SU-DHL-6 (cell line): ENCODE data around the gene RASGRF2.

Experiments used
- H2AFZ ChIP-seq: fragments of 200-600 bp; sonication (generic); 2 replicates; pipeline ENCODE4 v1.6.1; 2014; ENCODE audit warnings: low read depth, mild to moderate bottlenecking, moderate library complexity, mixed read lengths, antibody characterized with exemption, low read length; ENCODE audit not compliant: severe bottlenecking
- H3F3A ChIP-seq: fragments of 200-600 bp; shearing (Covaris generic); 2 replicates; pipeline ENCODE4 v1.6.0; 2016; ENCODE audit warnings: antibody characterized with exemption, mild to moderate bottlenecking; ENCODE audit not compliant: insufficient read depth
- H3K27ac ChIP-seq: fragments of 200-600 bp; sonication (generic); 2 replicates; pipeline ENCODE4 v1.5.1; 2016; ENCODE audit warnings: low read depth, mild to moderate bottlenecking, low read length, moderate library complexity, mixed read lengths
- H3K27me3 ChIP-seq: fragments of 200-600 bp; sonication (generic), shearing (Covaris generic); 2 replicates; pipeline ENCODE4 v1.6.0; 2014; ENCODE audit warnings: mild to moderate bottlenecking, low read length
- H3K36me3 ChIP-seq: fragments of 200-600 bp; sonication (generic); 2 replicates; pipeline ENCODE4 v1.6.1; 2014; ENCODE audit warnings: mild to moderate bottlenecking, low read length, mixed read lengths
- H3K4me2 ChIP-seq: fragments of 300-600, 200-600 bp; shearing (Covaris generic), sonication (generic); 2 replicates; pipeline ENCODE4 v1.6.0; 2014; ENCODE audit warnings: low read length, low read depth, mild to moderate bottlenecking; ENCODE audit not compliant: poor library complexity, severe bottlenecking
- H3K4me3 ChIP-seq: fragments of 200-600 bp; sonication (generic); 2 replicates; pipeline ENCODE4 v1.5.1; 2014; ENCODE audit warnings: antibody characterized with exemption, low read length, mild to moderate bottlenecking, mixed read lengths; ENCODE audit not compliant: insufficient read depth, poor library complexity, severe bottlenecking
- H3K79me2 ChIP-seq: fragments of 200-600 bp; sonication (generic); 2 replicates; pipeline ENCODE4 v1.6.1; 2014; ENCODE audit warnings: mild to moderate bottlenecking, low read length, moderate library complexity; ENCODE audit not compliant: insufficient read depth
- H3K9ac ChIP-seq: fragments of 200-600 bp; sonication (generic); 2 replicates; pipeline ENCODE4 v1.7.0; 2014; ENCODE audit warnings: mild to moderate bottlenecking, low read length
- H3K9me2 ChIP-seq: fragments of 200-600 bp; sonication (generic); replicated peaks from 2 replicates; pipeline ENCODE4 v1.6.1; 2014; ENCODE audit warnings: low read length; ENCODE audit not compliant: insufficient read depth
- H3K9me3 ChIP-seq: fragments of 200-600 bp; sonication (generic); 2 replicates; pipeline ENCODE4 v1.6.1; 2014; ENCODE audit warnings: low read length, mixed read lengths; ENCODE audit not compliant: insufficient read depth
- H4K20me1 ChIP-seq: fragments of 200-600 bp; sonication (generic); 2 replicates; pipeline ENCODE4 v1.6.1; 2014; ENCODE audit warnings: low read depth, mild to moderate bottlenecking, antibody characterized with exemption, low read length, moderate library complexity, mixed read lengths
- CTCF ChIP-seq: fragments of 200-600 bp; sonication (generic); IDR thresholded peaks from one replicate; pipeline ENCODE4 v1.5.1; 2017; ENCODE audit warnings: antibody characterized with exemption, mild to moderate bottlenecking, low read length, moderate library complexity; ENCODE audit not compliant: insufficient read depth, poor library complexity, severe bottlenecking
- EZH2phosphoT487 ChIP-seq: fragments of 200-600 bp; sonication (generic), shearing (Covaris generic); conservative IDR thresholded peaks from 2 replicates; pipeline ENCODE4 v1.6.1; 2018; ENCODE audit warnings: mild to moderate bottlenecking, antibody characterized with exemption, low read length, moderate library complexity, mixed read lengths

RASGRF2 gene

GRCh38 chr5:80960531-80961375, 590 bp downstream of the RASGRF2 start:
- Histone ChIP-seq H3K9me3 (no peaks in the 10 kb centered on the region), H3K4me2 (no peak overlapping the region), H3K79me2 (no peaks in the 10 kb centered on the region), H3K4me3 (no peak overlapping the region), H3F3A (no peaks in the 10 kb centered on the region), H2AFZ (no peak overlapping the region), H3K27ac (no peak overlapping the region), H3K36me3 (no peaks in the 10 kb centered on the region), H3K27me3 (no peaks in the 10 kb centered on the region), H3K9ac (no peak overlapping the region), H3K9me2 (no peaks in the 10 kb centered on the region), H4K20me1 (no peaks in the 10 kb centered on the region)
- TF ChIP-seq CTCF (no peak), EZH2phosphoT487 (no peak)

- Histone ChIP-seq H3K9me2 (no peaks in the 10 kb centered on the region), H3K4me3 (no peak overlapping the region), H3K9me3 (no peaks in the 10 kb centered on the region), H3K27me3 (no peaks in the 10 kb centered on the region), H3F3A (no peaks in the 10 kb centered on the region), H3K9ac (no peak overlapping the region), H3K4me2 (no peak overlapping the region), H3K36me3 (no peaks in the 10 kb centered on the region), H3K27ac (no peak overlapping the region), H2AFZ (no peak overlapping the region), H4K20me1 (no peaks in the 10 kb centered on the region), H3K79me2 (no peaks in the 10 kb centered on the region)
- TF ChIP-seq CTCF (no peak), EZH2phosphoT487 (no peak)
Observed at GRCh38 chr5:80961376-80962281, 1.5 kb downstream of the RASGRF2 start.

GRCh38 chr5:80962630-80963520, 2.7 kb downstream of the RASGRF2 start:
- no peaks in the 10 kb centered on the region for H3K79me2 ChIP-seq
- H3K36me3 ChIP-seq: no peaks in the 10 kb centered on the region
- no peak overlapping the region for H3K27ac ChIP-seq
- no peaks in the 10 kb centered on the region for H3K9me2 ChIP-seq
- H3K9me3 ChIP-seq: no peaks in the 10 kb centered on the region
- no peak overlapping the region for H3K9ac ChIP-seq
- TF ChIP-seq EZH2phosphoT487 (no peak), CTCF (no peak)
- H3F3A ChIP-seq: no peaks in the 10 kb centered on the region
- H3K27me3 ChIP-seq: no peaks in the 10 kb centered on the region
- no peaks in the 10 kb centered on the region for H4K20me1 ChIP-seq
- no peak overlapping the region for H3K4me3 ChIP-seq
- no peak overlapping the region for H2AFZ ChIP-seq
- H3K4me2 ChIP-seq: no peak overlapping the region
